HK-2 (cell line): Measurements from ENCODE around the gene PLCL1.

ENCODE experiments used
- DNase-seq: peaks from one replicate; pipeline ENCODE4 v3.0.0-alpha.2; 2018; ENCODE audit not compliant: unreplicated experiment

The PLCL1 gene

DNA sequence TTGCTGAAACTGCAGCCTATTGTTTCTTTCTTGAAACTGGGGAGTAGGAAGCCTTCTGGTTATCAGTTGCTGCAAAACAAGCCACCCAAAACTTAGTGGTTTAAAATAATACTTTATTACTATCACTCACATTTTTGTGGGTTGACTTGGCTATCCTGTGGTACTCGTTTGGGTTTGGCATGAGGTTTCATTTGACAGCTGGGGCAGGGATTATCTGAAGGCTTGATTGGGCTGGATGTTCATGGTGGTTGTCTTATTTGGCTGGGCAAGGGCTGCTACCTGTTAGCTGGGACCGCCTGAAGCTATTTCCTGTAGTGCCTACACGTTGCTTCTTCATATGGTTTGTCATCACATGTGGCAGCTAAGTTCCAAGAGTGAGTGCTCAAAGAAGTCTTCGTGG lies 122.3 kb downstream of the PLCL1 start:
- DNase-seq = no peak

DNA sequence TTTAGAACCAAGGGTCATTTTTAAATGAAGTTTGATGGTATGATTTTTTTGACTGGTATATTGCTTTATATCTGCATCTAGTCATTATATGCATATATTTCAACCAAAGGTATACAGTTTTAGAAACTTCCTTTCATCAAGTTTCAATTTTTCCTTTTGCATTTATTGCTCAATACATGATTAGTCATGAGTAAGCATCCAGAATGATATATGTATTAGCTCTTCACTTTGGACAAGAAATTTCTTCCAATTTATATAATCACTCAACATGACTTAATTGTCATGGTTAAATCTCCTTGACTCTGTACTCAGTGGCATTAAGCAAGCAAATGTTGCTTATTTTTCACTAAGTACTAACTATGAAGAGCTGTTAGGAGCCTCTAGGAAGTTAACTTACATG lies 123.6 kb downstream of the PLCL1 start:
- DNase-seq = no peak

DNA sequence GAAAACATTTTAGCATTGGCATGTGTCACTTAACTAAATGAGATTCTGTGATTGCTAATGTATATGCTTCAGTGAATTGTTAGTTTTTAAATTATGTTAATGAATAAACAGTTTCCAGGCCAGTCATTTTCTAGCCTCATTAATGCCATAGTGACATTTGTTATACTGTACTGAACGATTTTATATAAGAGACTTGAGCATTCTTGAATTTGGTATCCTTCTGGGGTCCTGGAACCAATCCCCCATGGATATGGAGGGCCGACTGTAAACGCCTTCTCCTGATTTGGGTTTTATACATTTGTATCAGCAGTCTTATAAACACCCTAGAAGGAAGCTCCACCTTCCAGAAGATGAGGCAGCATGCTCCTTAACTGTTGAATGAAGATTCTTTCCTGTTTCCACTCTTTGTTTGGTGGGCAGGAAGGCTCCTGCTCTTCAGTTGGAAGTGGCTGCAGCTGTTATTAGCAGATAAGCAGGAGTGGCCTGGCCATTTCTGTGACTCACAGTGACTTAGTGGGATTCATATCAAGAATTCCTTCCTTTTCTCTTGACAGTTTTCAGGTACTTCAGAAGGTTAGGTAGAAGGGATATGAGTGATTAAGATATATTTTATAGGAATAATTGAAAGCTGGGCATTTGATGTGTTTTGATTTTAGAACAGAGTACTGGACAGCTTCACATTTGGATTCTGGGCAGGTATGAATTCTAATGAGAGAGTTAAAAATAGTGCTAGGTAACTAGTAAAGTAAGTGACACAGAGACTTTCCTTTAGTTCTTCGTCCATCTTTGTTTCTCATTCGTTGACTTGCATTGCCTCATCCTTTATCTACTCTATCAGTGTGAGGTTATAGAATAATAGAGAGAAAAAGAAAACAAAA lies 124.9 kb downstream of the PLCL1 start:
- no peak for DNase-seq

DNA sequence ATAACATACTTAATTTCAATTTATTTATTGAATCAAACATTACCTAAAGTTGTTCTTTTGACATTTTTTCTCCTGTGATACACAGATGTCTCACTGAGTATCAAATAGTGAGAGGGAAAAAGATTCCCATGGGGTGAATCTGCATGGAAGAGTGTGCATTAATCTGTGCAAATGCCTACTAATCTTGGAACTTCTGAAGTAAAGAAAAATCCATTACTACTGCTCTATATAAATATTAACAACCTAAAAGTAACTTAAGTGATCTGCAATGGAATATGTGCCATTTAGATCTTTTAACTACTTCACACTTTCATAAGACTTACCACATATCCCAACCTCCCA lies 125.5 kb downstream of the PLCL1 start:
- no peak for DNase-seq

DNA sequence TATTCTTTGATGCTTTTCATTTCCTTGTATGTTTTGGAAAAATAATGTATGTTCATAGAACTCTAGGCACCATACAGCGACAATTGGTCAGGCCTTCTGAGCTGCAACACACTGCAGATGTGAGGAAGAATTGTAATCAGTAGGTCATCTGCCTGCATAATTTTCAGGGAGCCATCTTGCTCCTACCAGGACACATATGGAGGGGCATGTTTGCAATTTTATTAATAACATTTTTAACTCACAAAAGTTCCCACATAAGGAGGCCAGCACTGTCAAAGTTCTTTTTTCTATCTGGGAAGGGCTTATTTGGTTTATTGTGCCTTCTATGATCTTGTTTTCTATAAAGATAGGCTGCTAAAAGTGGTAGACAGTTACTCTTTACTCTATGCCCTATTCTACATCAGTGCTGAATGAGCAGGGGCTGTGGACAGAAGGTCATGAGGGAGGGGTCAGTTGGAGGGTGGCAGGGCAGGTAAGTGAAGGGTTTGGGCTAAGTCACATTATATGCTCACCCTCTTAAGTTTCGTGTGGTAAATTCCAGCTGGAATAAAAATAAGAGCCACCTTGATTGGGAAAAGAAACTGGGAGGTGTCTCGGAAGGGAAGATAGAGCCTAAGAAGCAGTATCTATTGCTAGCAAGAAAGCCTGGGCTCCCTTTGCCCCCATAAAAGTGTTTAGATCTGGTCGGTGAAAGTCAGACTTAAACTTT lies 126.3 kb downstream of the PLCL1 start:
- no peak for DNase-seq

DNA sequence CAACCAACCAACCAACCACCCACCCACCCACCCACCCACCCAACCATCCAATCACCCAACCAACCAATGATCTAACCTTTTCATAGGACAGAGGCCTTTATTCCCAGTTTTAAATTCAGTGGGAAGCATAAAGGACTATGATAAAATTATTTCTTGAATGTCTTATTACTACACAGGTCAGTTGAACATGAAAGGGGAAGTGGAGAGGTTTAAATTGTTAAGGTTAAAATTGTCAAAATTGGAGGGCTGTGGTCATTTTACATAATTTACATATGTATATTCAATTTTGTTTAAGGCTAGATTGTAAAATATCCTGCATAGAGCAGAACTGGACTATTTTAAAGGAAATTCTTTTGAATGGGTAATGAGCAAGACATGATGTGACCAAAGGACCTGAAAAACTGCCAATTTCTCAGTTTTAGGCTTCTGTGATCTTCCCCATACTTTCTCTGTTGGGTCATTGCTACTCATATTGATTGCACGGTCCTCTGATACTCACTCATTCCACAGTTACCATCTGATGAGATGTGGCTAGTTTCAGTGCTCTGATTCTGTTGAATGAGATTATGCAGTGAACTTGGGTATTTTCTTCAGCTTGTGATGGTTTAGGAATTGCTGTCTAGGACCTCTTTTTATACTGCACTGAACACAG lies 127.4 kb downstream of the PLCL1 start:
- DNase-seq = no peak

DNA sequence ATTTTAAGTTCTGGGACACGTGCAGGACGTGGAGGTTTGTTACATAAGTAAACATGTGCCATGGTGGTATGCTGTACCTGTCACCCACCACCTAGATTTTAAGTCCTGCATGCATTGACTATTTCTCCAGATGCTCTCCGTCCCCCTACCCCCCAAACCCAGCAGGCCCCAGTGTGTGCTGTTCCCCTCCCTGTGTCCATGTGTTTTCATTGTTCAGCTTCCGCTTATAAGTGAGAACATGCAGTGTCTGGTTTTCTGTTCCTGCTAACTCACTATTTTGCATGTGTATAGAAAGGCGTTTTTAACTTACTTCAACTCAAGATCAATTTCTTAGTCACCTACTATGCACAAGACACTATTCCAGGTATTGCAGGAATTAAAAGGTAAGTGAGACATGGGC lies 128.0 kb downstream of the PLCL1 start:
- no peak for DNase-seq

DNA sequence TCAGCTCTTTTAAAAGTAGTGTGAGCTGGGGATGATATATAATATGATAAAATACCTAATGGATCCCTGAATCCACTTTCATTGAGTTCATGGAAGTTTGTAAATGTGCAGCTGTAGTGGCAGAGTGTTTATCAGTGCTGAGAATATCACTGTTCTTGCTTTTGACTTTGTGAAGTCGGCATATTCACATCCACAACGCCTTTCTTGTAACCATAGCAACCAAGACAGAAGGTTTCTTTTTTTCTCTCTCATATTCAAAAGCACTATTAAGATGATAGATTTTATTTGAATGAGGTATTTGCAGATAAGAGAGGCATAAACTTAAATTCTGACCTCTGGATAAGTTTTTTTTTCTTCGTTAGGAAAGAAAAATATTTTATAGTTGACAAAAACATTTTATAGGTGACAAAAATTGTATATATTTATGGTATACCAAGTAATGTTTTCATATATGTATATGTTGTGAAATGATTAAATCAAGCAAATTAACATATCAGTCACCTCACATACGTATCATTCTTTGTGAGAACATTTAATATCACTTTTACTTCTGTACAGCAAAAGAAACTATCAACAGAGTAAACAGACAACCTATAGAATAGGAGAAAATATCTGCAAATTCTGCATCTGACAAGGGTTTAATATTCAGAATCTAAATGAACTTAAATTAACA lies 130.0 kb downstream of the PLCL1 start:
- DNase-seq = no peak

DNA sequence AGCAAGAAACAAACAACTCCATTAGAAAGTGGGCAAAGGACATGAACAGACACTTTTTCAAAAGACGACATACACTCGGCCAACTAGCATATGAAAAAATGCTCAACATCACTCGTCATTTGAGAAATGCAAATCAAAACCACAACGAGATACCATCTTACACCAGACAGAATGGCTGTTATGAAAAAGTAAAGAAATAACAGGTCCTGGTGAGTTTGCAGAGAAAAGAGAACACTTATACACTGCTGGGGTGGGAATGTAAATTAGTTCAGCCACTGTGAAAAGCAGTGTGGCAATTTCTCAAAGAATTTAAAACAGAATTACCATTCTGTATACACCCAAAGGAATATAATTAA lies 130.5 kb downstream of the PLCL1 start:
- DNase-seq = no peak

DNA sequence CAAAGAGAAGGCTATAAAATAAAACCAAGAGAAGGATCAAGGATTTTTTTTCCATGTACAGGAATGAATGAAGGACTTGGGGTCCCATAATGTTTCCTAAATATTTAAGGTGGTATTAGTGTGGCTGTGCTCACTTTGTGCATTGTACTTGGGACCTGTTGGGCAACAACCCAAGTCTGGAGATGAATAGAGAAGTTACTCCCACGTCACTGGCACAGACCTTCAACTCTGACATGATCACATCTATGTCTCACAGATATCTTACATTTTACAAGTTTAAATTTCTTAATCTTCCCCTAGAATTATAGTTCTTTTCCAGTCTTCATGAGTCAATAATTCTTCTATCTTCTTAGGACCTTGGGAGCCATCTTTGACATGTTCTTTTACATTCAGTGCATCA lies 133.4 kb downstream of the PLCL1 start:
- no peak for DNase-seq

DNA sequence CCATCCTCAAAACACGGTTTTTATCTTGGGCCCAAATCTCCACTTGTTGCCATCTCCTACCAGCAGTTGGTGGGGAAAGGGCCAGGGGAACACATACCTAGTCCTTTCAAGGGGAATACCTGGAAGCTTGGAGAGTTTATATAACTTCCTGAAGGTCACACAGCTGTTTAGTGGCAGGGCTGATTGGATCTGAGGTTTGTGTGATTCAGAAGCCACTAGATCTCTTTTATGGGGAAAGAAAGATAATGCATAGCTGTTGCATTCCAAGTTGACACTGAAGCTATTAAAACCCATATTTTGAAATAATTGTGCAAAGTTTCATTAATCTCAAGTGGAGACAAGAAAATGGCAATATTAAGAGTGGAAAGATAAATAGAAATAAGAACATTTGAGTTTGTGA lies 134.2 kb downstream of the PLCL1 start:
- DNase-seq = no peak

DNA sequence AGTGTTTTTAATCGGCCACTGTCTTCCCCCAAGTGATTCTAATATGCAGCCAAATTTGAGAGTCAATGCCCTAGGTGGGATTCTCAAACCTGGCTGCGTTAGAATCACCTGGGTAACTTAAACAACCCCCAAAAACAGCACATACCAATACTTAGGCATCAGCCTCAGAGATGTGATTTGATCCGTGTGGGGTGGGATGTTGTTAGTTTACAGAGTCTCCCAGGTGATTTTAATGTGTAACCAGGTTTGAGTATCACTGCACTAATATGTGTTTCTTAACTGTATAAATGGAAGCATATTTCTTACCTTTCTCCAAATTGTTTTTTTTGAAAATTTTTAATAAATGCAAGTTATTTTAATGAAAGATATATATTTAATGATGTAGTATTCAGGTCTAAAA lies 135.4 kb downstream of the PLCL1 start:
- DNase-seq = no peak

DNA sequence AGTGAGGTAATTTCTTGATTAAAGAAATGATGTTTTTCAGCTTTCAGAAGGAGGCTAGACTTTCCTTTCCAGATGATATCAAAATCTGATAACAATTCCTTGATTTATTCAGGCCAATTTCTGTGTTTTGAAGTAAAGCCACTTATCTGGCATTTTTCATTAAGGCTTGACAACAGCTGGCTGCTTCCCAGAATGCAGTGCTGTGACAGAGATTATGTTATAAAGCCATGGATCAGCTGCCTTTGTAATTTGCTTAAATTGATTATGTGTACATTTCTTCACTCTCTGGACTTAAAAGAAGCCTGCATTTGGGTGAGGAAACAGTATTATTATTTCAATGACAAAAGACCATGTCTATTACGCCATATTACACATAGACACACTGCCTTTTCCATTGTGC lies 136.0 kb downstream of the PLCL1 start:
- no peak for DNase-seq

DNA sequence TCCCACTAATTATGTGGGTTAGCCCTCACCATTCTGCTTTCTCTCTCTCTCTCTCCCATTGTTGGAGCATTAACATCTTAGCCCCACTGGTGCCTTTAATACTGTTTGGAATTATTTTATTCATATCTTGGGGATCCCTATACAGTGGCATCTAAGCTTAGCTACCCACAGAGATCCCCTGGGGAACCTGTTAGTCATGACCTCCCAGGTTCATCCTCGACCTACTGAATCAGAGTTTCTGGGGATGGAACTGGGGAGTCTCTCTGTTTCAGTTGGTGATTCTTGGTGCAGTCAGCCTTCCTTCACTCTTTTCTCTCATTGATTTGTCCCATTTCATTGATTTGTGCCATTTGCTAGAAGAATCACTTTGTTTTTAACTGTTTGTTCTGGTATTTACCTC lies 137.3 kb downstream of the PLCL1 start:
- no peak for DNase-seq

DNA sequence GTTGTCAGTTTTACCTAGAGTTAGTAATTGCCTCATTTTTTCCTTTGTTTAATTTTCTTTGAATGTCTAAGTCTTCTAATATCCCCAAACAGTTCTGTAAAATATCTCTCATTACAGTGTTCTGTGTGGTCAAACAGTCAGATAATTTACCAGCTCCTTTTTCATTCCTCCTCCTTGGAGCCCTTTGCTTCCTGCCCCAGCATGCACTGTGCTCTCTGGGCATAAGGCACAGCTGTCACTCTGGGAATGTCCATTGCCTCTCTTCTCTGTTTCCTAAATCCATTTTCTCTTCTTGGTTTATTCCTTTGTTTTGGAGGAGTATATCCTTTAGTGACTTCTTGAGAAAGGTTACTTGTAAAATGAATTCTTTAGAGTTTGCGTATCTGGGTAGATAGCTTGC lies 139.3 kb downstream of the PLCL1 start:
- DNase-seq = no peak

DNA sequence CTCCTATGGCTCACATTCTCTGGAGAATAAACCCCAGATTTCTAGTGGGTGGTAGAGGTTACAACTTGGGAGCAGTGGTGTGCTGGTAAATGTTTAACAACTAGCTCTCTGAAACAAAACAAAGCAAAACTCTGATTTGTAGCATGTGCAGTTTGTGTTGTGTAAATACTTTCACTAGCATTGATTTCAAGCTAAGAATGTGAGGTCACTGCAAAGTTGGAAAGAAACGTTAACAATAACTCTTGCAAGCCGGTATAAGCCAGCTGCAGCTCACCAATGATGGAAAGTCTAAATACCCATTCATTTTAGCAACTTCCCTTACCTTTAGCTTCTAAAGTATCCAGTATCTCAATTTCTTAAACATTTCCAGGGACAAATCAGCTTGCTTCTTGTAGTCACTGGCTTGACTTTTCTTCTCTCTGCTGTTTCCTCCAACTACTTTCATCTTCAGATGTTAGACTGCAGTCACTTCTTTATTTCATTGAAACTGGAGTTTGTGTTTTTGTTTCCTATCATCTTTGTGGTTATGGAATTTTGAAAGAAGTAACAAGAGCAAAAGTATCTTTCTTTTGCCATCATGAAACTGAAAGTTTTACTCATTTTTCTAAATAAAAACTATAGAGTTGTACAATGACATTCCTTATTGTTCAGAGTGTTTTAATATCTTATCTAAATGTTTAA lies 140.2 kb downstream of the PLCL1 start:
- no peak for DNase-seq

DNA sequence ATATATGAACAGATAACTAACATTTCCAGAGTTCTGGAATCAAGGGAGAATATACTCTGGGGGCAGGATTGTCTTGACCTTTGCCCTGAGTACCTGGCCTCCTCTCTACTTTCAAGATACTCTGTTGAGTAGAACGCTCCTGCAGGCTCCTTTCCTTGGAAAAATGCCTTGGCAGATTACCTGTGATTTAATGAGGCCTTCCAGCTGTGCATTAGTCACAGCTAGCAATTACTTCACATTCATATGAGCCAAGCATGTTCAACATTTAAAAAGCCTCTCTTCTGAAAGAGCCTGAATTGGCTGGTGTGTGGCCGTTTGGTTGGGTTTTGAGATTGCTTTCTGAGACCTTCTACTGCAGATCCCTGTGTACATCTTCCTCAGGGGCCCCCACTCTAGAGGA lies 142.2 kb downstream of the PLCL1 start:
- no peak for DNase-seq

DNA sequence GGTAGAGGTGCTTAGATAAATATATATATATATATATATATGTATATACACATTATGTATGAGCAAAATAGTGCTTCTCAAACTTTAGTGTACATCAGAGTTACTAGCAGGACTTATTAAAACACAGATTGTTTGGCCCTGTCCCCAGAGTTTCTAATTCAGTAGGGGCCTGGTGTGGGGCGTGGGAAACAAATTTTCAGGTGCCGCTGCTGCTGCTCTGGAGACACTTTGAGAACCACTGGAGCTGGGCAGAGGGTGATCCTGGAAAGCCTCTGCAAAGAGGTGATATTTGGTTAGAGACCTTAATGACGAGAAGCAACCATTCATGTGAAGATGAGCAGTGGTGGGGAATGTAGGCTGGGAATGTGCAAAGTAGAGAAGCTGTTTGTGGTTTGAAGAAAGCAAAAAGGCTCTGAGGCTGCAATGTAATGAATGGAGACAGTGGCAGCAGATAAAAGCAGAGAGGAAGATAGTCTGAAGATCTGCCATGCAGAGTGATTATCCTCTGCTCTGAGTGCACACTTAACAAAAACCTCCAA lies 142.9 kb downstream of the PLCL1 start:
- DNase-seq = no peak

DNA sequence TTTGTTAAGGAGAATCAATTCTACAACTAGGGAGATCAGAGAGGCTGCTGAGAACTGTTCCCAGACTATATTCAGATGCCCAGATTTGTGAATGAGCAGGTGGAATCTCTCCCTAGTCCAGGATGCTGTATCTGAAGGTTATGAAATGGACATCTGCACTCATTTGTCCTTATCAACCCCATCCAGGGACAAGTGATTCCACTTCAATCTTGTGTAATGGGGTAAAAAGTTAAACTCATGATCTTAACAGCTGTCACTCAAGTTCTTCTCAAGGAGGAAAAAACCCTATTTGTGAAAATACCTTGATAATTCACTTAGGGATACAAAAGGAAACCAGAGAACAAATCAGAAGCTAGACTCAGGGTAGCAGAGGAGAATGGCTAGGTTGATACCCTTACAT lies 144.8 kb downstream of the PLCL1 start:
- DNase-seq = no peak

DNA sequence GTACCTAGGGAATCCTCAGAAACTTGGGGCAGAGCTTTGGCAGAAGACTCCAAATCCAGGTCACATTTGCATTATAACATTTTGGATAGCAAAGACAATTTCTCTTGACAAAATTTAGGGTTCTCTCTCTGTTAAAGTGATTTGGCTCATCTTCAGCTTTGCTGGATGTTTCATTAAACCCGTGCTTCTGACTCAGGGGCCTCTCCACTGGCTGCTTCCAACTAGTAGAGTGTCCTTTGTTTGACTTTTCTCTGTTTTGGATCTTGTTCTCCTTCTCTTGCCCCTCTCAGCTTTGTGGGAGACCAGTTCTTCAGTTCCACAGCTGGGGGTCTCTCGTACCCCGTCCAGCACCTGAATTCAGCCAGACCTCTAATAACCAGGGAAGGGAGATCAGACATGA lies 145.6 kb downstream of the PLCL1 start:
- no peak for DNase-seq

DNA sequence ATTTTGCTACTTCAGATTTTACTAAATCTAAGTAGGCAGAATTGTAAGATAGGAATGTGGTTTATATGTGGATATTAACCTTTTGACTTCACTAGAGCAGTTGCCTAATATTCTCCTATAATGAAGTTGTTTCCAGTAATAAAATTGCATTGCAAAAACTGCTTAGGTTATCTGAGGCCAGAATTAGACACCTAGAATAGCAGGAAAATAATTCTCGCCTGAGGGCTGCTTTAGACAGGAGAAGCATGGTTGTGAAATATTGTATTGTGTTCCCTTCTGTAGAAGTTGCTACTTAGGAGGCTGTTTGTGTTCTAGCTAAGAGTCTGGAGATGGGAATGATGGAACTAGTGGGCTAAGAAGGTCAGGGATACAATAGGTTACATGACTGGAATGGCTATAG lies 146.3 kb downstream of the PLCL1 start:
- DNase-seq = no peak
